OCI-LY1 (cell line): ENCODE data around the gene PLA2G3.
A peak's percentile ranks its signal among the peaks of the same experiment; 100 is the strongest.

Experiments
- H2AFZ ChIP-seq: fragments of 200-600 bp; sonication (generic), shearing (Covaris generic); 2 replicates; pipeline ENCODE4 v1.6.0; 2014; ENCODE audit warnings: antibody characterized with exemption, mild to moderate bottlenecking, low read length
- H3F3A ChIP-seq: fragments of 200-600 bp; sonication (generic), shearing (Covaris generic); 2 replicates; pipeline ENCODE4 v1.6.0; 2014; ENCODE audit warnings: mild to moderate bottlenecking, antibody characterized with exemption, low read length, moderate library complexity; ENCODE audit not compliant: insufficient read depth
- H3K27ac ChIP-seq: fragments of 200-600 bp; sonication (generic); 2 replicates; pipeline ENCODE4 v1.5.1; 2014; ENCODE audit warnings: low read length, mixed run types, mild to moderate bottlenecking, low read depth; ENCODE audit not compliant: poor library complexity, severe bottlenecking
- H3K27me3 ChIP-seq: fragments of 200-600 bp; sonication (generic); 2 replicates; pipeline ENCODE4 v1.6.0; 2014; ENCODE audit warnings: antibody characterized with exemption, mild to moderate bottlenecking, low read length, moderate library complexity; ENCODE audit not compliant: insufficient read depth
- H3K36me3 ChIP-seq: fragments of 200-600 bp; sonication (generic); 2 replicates; pipeline ENCODE4 v1.6.1; 2014; ENCODE audit warnings: mild to moderate bottlenecking, antibody characterized with exemption, low read length, moderate library complexity, mixed read lengths; ENCODE audit not compliant: insufficient read depth
- H3K4me1 ChIP-seq: fragments of 200-600 bp; sonication (generic); 2 replicates; pipeline ENCODE4 v1.5.1; 2014; ENCODE audit warnings: mild to moderate bottlenecking, low read length, moderate library complexity; ENCODE audit not compliant: insufficient read depth, severe bottlenecking
- H3K4me2 ChIP-seq: fragments of 200-600 bp; sonication (generic), shearing (Covaris generic); 2 replicates; pipeline ENCODE4 v1.6.1; 2014; ENCODE audit warnings: low read length
- H3K4me3 ChIP-seq: fragments of 200-600 bp; sonication (generic); 2 replicates; pipeline ENCODE4 v1.5.1; 2014; ENCODE audit warnings: low read length, low read depth, mild to moderate bottlenecking, mixed read lengths; ENCODE audit not compliant: poor library complexity, severe bottlenecking
- H3K79me2 ChIP-seq: fragments of 200-600 bp; shearing (Covaris generic); 2 replicates; pipeline ENCODE4 v1.6.1; 2016; ENCODE audit warnings: mixed run types, low read length, mixed read lengths; ENCODE audit not compliant: insufficient read depth
- H3K9ac ChIP-seq: fragments of 200-600 bp; sonication (generic), shearing (Covaris generic); 2 replicates; pipeline ENCODE4 v1.6.1; 2014; ENCODE audit warnings: mild to moderate bottlenecking, low read length, mixed read lengths
- H3K9me2 ChIP-seq: fragments of 200-600 bp; sonication (generic), shearing (Covaris generic); 2 replicates; pipeline ENCODE4 v1.6.1; 2014; ENCODE audit warnings: low read depth, mild to moderate bottlenecking, low read length, mixed read lengths
- H3K9me3 ChIP-seq: fragments of 200-600 bp; shearing (Covaris generic); 2 replicates; pipeline ENCODE4 v1.6.1; 2014; ENCODE audit warnings: low read length, mixed read lengths
- H4K20me1 ChIP-seq: fragments of 200-600 bp; sonication (generic), shearing (Covaris generic); 2 replicates; pipeline ENCODE4 v1.6.0; 2016; ENCODE audit warnings: mild to moderate bottlenecking, low read length; ENCODE audit not compliant: insufficient read depth
- EZH2 ChIP-seq: fragments of 200-600 bp; sonication (generic), shearing (Covaris generic); IDR thresholded peaks from 2 replicates; pipeline ENCODE4 v1.8.0; 2017; ENCODE audit warnings: borderline replicate concordance, mixed run types, mild to moderate bottlenecking, antibody characterized with exemption, low read length, moderate library complexity, mixed read lengths
- TF ChIP-seq, protein P1 (sequence below): fragments of 200-600 bp; sonication (generic), shearing (Covaris generic); IDR thresholded peaks from 2 replicates; pipeline ENCODE4 v1.5.1; 2017; ENCODE audit warnings: mild to moderate bottlenecking, antibody characterized with exemption, low read length, moderate library complexity, mixed read lengths

Gene PLA2G3

GRCh38 chr22:31085928-31086327 is 54.4 kb downstream of the PLA2G3 start:
- Histone ChIP-seq H3K79me2 (no peaks in the 10 kb centered on the region), H3K9ac (no peak overlapping the region; the same call in 1 of the 2 replicates)

GRCh38 chr22:31085493-31085824 is 54.8 kb downstream of the PLA2G3 start:
- Histone ChIP-seq H3K79me2 (no peaks in the 10 kb centered on the region), H3K27me3 (no peaks in the 10 kb centered on the region), H3K9me3 (no peaks in the 10 kb centered on the region), H4K20me1 (no peaks in the 10 kb centered on the region), H2AFZ (no peak overlapping the region), H3K36me3 (no peaks in the 10 kb centered on the region), H3K4me3 (peak overlapping the region; percentile 92), H3K27ac (no peak overlapping the region), H3K9ac (peak overlapping the region; percentile 96; the same call in 1 of the 2 replicates), H3K9me2 (no peaks in the 10 kb centered on the region), H3F3A (no peaks in the 10 kb centered on the region), H3K4me1 (peaks cover 55% of the 10 kb centered on the region), H3K4me2 (peak overlapping the region; percentile 94)
- TF ChIP-seq EZH2: no peak
- TF ChIP-seq, protein P1, sequence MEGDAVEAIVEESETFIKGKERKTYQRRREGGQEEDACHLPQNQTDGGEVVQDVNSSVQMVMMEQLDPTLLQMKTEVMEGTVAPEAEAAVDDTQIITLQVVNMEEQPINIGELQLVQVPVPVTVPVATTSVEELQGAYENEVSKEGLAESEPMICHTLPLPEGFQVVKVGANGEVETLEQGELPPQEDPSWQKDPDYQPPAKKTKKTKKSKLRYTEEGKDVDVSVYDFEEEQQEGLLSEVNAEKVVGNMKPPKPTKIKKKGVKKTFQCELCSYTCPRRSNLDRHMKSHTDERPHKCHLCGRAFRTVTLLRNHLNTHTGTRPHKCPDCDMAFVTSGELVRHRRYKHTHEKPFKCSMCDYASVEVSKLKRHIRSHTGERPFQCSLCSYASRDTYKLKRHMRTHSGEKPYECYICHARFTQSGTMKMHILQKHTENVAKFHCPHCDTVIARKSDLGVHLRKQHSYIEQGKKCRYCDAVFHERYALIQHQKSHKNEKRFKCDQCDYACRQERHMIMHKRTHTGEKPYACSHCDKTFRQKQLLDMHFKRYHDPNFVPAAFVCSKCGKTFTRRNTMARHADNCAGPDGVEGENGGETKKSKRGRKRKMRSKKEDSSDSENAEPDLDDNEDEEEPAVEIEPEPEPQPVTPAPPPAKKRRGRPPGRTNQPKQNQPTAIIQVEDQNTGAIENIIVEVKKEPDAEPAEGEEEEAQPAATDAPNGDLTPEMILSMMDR: no peak

More at GRCh38 chr22:31085928-31086327, 54.4 kb downstream of the PLA2G3 start:
- Histone ChIP-seq H3K36me3 (no peaks in the 10 kb centered on the region), H3K27me3 (no peaks in the 10 kb centered on the region), H3K27ac (no peak overlapping the region), H3K4me3 (no peak overlapping the region), H3K4me1 (peaks cover 53% of the 10 kb centered on the region), H3K9me3 (no peaks in the 10 kb centered on the region), H4K20me1 (no peaks in the 10 kb centered on the region), H2AFZ (no peak overlapping the region), H3K9me2 (no peaks in the 10 kb centered on the region), H3F3A (no peaks in the 10 kb centered on the region), H3K4me2 (peak overlapping the region; percentile 94; the same call in 1 of the 2 replicates)
- TF ChIP-seq, protein P1: no peak
- no peak for TF ChIP-seq EZH2

GRCh38 chr22:31084811-31085492 is 55.4 kb downstream of the PLA2G3 start:
- peak overlapping the region; percentile 94 for H3K4me2 ChIP-seq
- peak overlapping the region; percentile 77; the same call in 1 of the 2 replicates for H2AFZ ChIP-seq
- H3F3A ChIP-seq: no peaks in the 10 kb centered on the region
- no peaks in the 10 kb centered on the region for H4K20me1 ChIP-seq
- peaks cover 58% of the 10 kb centered on the region for H3K4me1 ChIP-seq
- no peaks in the 10 kb centered on the region for H3K9me3 ChIP-seq
- no peaks in the 10 kb centered on the region for H3K27me3 ChIP-seq
- no peak for TF ChIP-seq EZH2
- TF ChIP-seq, protein P1: peak; percentile 86
- no peaks in the 10 kb centered on the region for H3K79me2 ChIP-seq
- H3K9me2 ChIP-seq: no peaks in the 10 kb centered on the region
- H3K27ac ChIP-seq: peak overlapping the region; percentile 81
- H3K4me3 ChIP-seq: peak overlapping the region; percentile 92
- H3K36me3 ChIP-seq: no peaks in the 10 kb centered on the region
- peak overlapping the region; percentile 96 for H3K9ac ChIP-seq
